ENCODE results near the gene TMIE.
"Not testable (repeated sequence)": the region's sequence is repeated elsewhere in the genome, so short reads cannot be mapped to it uniquely, and the experiment has no call there.

Gene TMIE

DNA sequence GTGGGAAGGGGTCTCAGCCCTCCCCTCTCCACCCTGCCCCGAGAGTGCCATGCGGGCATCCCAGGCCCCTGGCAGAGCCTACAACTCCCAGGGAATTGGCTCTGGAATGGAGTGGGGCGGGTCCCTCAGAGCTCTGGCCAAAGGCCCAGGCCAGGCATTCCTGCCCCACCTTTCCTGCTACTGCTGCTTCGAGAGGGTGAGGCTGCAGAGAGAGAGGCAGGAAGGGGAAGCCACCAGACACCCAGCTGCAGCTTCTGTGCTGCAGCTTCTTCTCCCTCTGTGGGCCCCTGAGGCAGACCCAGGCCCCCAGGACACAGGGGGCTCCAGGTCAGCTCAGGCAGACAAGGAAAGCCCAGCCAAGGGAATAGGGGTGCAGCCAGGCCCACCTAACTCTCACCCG, 10.4 kb upstream of the TMIE start:
- no peak for DNase-seq

DNA sequence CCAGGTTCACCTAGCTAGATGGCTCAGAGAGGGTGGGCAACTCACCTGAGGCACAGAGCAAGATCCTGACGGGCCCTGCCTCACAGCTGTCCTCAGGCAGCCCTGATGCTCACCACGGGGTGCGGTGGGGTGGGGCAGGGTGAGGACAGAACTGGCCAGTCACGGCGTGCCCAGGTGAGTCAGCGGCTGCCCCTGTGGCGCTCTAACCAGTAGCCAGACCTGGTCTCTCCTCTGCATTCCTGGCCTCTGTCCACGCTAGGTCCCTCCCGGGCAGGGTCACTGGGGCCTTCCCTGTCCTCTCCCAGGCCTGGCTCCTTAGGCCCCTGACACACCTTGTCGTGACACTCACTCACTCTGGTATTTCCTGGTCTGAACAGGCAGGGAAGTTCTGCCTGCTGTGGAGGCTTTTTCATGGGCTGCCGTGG, 8.6 kb upstream of the TMIE start:
- no peak for DNase-seq

DNA sequence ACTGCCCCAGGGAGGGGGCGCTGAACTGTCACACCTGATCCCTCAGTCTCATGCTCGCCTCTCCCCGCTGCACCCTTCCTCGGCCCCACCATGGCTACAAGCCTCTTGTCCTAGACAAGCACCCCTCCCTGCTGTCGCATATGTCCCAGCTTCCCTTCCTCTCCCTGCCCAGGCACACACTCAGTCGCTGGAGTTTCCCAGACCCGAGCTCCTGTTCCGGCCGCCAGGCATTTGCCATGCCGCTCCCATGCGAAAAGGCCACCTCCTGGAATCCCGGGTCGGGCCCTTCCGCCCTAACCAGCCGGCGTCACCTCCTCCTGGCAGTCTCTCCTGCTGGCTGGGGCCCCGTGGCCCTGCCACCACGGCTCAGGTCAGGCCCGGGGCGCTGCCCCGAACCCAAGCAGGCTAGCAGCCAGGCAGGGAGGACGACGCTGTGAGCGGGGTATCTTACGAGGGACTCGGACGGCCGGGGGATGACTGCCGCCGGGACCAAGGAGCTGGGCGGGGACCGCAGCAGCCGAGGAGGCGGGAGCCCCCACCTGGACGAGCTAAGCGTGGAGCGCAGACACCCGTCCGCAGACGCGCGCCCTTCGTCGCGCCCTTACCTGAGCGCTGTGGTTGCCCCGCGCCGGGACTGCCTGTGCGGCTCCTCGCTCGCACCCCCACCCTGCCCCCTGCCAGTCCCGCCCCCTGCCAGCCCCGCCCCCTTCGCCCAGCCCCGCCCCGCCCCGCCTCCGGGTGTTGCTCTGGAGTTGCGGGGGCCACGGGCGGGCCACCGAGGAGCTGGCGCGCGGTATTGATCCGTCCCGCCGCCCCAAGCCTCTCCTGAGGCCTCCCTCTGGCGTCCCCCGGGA, 7.9 kb upstream of the TMIE start, which contains the start of gene ALS2CL:
Gene ALS2CL, minus strand, starts transcription at position 642 of the 854 bp plus-strand sequence. CDS start 4,239 bp downstream, outside the sequence.
- peak; percentile 83 for DNase-seq

DNA sequence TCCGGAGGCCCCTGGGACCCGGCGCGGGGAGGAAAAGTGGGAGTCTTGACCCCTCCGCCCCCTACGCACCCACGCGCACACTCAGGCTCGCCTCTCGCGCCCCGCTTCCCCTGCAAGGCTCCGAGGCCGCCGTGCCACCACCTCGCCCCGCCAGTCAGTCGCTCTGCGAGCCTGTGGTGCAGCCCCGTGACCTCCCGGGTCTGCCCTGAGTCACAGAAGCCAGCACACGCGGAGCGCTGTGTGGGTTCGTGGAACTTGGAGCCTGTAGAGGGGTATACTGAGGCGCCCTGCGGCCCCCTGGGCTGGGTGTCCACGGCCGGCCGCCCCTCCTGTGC, 7.3 kb upstream of the TMIE start:
- no peak for DNase-seq

DNA sequence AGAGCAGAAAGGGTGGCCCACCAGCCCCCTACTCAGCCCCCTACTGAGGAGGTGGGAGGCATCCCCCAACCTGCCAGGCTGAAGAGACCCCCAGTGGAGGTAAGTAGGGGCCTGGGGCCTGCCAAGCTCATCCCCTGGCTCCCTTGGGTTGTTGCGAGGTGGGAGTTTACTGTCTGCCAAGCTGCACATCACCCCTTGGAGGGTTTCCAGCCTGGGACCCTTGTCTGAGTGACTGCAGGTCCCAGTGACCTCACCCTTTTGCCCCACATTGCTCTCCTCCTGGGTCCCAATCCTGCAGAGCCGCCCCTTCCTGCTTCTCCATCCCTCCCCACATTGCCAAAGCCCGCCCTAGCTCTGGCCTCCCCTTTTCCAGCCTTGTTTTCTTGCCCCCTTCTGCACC, 6.7 kb upstream of the TMIE start:
- DNase-seq, result no peak

DNA sequence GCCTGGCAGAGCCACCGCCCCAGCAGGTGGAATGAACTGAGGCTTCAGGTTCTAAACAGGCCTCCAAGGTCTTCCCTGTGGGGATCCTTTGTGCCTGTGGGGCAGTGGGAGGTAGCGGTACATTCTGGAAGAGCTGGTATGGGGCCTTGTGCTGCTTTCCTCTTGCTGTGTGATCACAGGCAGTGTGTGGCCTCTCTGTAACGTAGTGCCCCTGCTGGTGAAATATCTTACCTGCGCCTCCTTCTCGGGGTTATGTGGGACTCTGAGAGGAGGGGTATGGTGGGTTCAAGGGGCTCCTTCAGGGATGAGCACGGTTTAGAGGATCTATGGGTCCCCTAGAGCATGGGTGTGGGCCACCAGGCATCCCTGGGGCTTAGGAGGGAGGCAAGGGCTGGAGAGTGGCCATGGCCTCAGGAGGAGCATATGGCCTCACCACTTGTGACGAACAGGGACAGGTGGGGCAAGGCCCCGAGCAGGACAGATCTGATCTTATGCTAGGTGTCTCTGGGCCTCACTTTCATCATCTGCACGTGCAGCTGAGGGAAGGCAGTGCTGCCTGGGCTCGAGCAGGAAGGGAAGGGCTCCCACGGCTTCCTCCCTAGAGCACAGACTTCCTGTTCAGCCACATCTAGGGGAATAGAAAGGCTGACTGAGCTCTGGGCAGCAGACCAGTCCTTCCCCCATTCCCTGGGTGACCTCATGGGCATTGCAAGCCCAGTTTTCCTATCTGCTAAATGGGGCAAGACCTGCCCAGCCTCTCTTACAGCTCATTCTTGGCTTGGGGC, 5.8 kb upstream of the TMIE start:
- DNase-seq, result peak; percentile 53

DNA sequence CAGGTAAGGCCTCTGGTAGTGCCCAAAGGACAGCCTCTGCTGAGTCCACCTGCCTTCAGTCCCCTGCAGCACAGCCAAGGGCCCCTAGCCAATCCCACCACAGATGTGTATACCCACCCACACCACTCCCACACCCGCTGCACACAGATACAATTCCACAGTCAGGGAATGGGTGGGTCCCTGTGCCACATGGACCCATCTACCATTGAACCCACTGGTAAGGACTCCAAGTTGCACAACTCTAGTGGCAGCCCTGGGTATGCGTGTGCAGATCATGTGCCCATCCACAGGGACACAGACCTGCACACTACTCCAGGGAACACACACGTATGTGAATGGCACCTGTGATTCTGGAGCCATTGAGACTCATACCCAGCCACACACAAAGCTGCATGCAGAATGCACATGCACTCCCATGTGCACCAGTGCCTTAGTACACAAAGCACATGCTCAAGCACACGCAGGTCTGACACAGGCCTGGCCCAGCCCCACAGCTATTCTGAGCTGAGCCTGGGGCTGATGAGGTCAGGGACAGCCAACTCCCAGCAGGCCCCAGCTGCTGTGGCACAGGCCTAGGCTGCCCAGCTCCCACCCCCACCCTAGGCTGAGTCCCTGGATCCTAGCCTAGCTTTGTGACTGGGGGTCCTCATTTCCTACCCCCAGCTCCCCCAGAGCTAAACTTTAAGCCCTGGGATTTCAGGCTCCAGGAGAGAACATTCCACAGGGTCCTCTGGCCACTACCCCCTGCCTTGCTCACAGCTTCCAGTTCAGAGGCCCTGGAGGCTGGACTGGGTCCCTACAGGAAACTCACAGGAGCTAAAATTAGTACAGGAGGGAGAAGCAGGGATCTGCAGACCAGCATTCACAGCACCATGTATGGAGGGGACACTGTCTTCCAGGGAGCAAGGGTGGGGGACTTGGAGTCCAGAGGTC, 5.0 kb upstream of the TMIE start:
- DNase-seq, result no peak

DNA sequence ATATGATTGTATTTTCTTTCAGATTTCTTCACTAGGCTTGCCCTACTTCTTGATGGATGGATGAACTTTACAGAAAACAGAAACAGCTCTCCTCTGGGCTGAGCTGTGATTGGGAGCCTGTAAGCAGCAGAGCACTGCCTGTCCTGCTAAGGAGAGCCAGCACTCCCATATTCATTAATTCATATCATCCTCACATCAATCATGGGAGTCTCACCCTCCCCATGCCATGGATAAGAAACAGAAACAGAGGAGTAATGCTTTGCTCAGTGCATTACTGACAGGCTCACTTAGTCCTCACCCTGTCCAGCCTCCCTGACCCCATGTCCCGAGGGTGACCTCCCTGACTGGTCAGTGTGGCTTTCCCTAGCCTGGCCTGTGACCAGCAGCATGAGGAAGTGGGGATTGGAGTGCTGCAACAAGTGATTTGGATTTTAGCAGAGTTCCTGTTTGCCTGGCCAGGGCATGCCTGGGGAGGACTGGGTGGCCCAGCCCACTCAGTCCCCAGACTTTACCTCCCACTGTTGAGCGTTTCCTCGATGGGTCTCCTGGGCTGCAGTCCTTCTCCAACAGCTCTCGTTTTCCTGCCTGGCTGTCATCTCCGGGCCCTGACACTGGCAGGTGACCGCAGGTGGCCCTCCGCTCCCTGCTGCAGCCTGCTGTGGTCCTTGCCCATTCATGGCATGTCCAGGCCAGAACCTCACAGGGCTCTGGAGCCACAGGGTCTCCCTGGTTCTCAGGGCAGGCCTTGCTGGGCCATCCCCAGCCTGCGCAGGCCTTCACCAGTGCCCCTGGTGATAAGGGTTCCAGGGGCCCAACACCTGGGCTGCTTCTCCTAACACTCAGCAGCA, 1.3 kb upstream of the TMIE start:
- DNase-seq, result no peak

DNA sequence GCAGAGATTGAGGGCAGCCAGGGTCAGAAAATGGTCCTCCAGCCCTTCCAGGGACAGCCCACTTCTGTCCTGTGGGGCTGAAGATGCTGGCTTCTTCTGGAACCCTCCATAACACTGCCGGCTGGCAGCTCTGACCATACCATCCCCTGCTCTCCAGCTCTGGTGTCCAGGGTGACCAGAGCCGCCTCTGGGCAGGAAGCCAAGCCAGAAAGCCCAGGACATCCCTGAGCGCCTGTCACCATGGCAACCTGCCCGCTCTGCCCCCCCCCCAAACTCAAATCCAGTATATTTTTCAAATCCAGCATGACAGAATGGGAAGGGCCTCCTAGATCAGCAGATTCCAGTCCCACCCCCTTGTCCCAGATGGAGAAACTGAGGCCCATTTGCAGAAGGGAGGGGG, 420 bp upstream of the TMIE start:
- DNase-seq, result no peak

DNA sequence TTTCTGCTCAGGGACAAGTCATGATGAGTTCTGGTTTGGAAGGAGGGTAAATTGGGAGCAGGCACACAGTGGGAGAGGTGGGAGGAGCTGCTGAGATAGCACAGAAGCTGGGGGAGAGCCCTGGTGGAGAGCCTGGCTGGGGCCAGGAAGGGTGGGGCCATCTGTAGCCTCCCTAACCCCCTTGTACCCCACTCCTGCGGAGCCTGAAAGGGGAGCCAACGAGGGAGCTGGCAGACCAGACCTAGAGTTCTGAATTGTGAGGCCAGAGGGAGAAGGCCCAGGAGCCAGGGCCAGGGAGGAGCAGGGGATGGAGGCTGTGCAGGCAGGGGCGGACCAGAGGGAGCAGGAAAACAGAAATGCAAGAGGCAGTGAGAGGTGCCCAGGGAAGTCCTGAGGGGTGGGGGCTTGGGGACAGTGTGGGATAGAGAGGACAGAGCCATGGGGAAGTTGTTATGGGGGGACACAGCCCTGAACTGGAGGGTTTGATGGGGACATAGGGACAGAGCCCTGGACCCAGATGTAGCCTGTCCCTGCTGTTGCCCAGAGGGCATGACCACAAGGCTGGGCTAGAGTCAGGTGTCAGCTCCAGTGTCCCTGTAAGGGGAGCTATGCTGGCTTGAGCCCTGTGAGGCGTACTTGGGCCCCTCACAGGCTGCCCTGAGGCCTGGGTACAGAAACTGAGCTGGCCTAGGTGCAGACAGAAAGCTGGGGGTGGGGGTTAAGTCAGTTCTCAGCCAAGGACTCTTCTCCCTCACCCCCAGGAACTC, 1.2 kb downstream of the TMIE start:
- no peak for DNase-seq

DNA sequence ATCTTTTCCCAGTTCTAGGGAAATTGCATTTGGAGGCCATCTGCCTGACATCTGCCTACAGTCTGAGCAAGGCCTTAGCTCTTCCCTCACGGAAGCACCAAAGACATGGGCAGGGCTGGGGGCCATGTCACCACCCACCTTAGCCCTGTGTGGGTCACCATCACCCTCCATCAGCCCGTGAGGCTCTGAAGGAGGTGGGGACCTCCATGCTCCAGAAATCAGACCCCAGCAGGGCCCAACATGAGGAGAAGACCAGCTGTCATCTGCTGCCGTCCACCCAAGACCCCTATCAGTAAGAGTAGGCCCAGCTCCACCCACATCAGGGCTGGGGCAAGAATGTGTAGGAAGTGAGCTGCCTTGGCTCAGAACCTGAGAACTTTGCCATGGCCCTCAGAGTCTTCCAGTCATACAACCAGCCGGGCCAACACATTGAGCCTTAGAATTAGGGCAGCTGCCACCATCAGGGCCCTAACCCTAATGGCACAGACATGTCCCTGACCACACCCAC, 1.9 kb downstream of the TMIE start:
- DNase-seq, result no peak

DNA sequence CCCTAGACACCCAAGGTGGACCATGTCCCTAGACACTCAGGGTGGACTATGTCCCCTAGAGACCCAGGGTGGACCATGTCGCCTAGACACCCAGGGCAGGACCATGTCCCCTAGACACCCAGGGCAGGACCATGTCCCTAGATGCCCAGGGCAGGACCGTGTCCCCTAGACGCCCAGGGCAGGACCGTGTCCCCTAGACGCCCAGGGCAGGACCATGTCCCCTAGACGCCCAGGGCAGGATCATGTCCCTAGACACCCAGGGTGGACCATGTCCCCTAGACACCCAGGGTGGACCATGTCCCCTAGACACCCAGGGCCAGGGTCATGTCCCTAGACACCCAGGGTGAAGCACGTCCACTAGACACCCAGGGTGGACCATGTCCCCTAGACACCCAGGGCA, 3.2 kb downstream of the TMIE start:
- DNase-seq, result not testable (repeated sequence)

DNA sequence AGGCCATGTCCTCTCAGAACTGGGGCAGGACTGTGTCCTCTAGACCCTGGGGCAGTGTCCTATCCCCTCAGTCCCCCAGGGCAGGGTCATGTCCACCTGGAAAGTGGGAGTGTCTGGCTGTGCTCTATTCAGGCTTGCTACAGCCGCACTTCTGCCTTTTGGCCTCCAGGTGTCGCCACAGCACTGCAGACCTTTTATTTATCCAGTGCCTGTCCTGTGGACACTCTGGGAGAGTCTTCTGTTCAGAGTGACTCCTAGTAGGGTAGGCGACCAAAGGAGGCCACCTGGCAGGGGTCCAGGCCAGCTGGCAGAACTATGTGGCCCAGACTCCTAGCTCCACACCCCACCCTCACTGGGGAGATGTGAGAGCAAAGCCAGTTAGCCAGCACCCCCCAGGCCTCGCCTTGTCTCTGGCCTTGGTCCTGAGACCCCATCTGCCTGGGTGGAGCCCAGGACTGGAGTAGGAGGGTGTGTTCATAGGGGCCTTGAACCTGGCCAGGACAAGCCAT, 3.9 kb downstream of the TMIE start:
- DNase-seq, result peak; percentile 76

DNA sequence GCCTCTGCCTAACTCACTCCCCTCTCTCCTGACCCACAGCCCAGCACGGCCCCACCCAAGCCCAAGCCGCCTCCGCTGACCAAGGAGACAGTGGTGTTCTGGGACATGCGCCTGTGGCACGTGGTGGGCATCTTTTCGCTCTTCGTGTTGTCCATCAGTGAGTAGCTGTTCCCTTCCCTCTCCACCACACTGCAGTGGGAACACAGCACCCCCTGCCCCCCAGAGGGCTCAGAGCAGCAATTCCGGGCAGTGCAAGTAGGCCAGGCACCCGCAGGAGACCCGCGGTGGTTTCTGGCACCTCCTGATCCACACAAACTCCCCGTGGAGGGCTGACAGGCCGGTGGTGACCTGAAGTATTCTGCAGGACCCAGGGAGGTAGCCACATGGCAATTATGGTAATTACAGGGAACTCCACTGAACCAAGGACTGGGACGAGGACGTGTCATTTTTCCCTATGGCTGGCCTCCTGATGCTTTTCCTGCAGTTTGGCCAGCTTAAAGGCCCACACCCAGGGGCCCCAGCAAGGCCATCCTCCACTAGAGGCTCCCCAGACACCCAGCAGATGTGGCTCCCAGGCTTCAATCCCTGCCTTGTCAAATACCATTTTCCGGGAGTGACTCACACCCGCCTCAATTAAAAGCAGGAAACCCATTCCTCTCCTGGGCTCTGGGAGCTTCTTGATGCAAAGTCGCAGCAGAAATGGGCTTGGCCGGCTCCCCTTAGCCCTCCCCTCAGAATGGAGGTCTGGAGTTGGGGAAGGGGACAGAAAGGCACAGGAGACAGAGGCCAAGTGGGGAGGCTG, 4.8 kb downstream of the TMIE start:
- no peak for DNase-seq

DNA sequence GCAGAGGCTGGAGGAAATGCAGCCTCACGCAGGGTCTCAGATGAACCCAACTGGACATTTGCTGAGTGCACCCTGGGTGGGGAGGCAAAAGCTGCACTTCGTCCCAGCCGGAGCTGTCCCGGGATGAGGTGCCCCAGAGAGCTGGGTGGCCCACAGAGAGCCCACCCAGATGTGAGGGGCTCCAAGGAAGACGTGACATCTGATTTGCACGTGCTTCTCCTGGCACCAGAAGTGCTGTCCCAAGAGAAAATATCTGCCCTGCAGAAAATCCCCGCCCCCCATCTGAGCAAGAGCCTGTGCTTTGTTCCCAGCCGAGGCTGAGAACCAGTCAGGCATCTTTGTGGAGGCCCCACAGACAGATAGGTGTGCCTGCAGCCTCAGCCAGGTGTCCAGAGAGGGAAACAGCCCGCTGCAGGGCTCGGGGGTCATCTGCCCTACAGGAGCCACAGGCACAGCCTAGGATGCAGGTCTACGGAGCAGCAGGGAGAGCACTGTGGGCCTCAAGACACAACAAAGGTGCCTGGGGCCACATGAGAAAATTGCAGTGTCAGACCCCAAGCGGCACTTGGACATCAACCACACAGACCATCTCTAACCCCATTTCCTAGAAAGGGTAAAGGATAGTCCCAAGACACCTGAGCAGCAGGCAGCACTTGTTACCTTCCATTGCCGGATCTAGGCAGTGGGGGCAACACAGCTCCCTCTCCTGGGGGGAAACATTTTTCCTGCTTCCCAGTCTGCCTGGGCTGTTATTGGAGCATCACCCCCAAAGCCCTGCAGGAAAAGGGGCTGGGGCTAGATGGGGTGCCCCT, 5.8 kb downstream of the TMIE start:
- DNase-seq, result no peak

DNA sequence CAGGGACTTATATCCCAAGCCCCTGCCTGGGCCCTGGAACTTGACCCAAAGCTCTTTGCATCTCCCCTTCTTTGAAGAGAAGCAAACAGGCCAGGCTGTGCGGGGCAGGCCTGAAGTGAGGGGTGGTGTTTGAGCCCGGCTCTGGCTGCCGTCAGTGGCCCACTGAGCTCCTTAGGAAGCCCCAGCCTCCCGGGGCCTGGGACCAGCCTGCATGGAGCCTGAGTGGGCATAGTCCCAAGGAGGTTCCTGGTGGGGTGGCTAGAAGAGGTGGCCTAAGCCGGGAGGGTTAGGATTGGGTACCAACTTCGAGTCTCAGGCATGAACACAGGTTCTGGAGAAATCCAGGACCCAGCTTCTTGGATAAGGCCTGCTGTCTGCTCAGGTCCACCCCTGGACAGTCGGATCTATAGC, 6.4 kb downstream of the TMIE start:
- DNase-seq, result no peak

DNA sequence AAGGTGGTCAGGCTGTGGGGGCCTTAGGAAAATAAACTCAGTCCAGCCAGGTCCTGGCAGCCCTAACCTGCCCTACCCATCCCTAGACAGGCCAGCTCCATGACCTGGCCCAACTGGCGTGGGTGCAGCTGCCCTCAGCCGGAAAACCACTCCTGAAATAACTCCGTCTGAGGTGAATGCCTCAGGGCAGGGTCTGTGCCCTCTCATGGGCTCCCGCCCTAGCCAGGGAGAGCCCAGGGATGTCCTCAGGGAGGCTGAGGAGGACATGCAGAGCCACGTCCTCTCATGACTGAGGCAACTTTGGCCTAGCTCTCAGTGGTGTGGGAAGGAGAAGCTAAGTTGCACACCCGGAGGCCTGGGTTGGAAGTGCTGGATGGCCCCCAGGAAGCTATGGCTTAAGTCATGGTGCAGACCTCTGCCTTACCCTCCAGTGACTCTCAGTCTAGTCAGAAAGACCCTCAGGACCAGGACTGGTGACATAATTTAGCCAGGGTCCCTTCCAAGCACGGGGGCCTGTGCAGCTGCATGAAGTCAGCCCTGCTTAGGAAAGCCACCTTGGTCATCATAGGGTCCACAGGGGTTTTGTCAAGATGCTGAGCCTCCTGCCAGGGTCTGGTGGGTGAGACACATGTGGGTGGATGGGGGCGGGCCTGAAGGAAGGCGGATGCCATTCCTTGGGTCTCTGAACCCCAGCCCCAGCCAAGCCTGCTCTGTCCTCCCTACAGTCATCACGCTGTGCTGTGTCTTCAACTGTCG, 7.4 kb downstream of the TMIE start:
- DNase-seq, result no peak

DNA sequence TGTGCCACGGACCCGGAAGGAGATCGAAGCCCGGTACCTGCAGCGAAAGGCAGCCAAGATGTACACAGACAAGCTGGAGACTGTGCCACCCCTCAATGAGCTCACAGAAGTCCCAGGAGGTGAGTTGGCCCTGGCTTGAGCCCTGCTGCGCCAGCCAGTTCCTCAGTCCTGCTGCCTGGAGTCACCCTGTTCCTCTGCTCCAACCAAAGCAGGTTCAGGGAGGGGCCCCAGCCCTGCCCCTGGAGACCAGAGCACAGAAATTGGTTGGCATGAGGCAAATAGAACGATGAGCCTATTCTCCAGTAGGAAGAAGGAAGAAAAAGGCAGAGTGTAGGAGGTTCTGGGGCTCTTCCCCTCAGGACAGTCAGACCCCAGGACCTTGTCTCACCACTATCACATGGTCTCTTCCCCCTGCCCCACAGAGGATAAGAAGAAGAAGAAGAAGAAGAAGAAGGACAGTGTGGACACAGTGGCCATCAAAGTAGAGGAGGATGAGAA, 8.0 kb downstream of the TMIE start:
- no peak for DNase-seq

Measured in CD4-positive, alpha-beta T cell treated with Interleukin-10 for 1 hour (primary cell).